Measurements from ENCODE around the gene RAB4B.
A peak's percentile ranks its signal among the peaks of the same experiment; 100 is the strongest.
"Not testable (repeated sequence)": the region's sequence is repeated elsewhere in the genome, so short reads cannot be mapped to it uniquely, and the experiment has no call there.

Gene RAB4B

GRCh38 chr19:40822704-40823553, 44.9 kb downstream of the RAB4B start:
- DNase-seq (ENCODE audit: low read depth): not testable (repeated sequence)

GRCh38 chr19:40824916-40825315, 46.9 kb downstream of the RAB4B start:
- DNase-seq (ENCODE audit: low read depth): not testable (repeated sequence)

GRCh38 chr19:40825460-40826095, 47.5 kb downstream of the RAB4B start:
- not testable (repeated sequence) for DNase-seq (ENCODE audit: low read depth)

GRCh38 chr19:40826312-40826698, 48.3 kb downstream of the RAB4B start:
- DNase-seq (ENCODE audit: low read depth): not testable (repeated sequence)

GRCh38 chr19:40826699-40827385, 48.8 kb downstream of the RAB4B start:
- not testable (repeated sequence) for DNase-seq (ENCODE audit: low read depth)

GRCh38 chr19:40827386-40828247, 49.6 kb downstream of the RAB4B start:
- DNase-seq (ENCODE audit: low read depth): no peak

GRCh38 chr19:40829205-40829604, 51.2 kb downstream of the RAB4B start:
- no peak for DNase-seq (ENCODE audit: low read depth)

GRCh38 chr19:40830741-40831140, 52.7 kb downstream of the RAB4B start:
- not testable (repeated sequence) for DNase-seq (ENCODE audit: low read depth)

- DNase-seq (ENCODE audit: low read depth): peak; percentile 55
Measured at GRCh38 chr19:40831502-40832430, 53.7 kb downstream of the RAB4B start.

- DNase-seq (ENCODE audit: low read depth): not testable (repeated sequence)
Measured at GRCh38 chr19:40832431-40832790, 54.4 kb downstream of the RAB4B start.

- not testable (repeated sequence) for DNase-seq (ENCODE audit: low read depth)
Measured at GRCh38 chr19:40833728-40834533, 55.9 kb downstream of the RAB4B start.

- DNase-seq (ENCODE audit: low read depth): no peak
Measured at GRCh38 chr19:40836754-40837429, 58.8 kb downstream of the RAB4B start.

GRCh38 chr19:40838477-40838876, 60.4 kb downstream of the RAB4B start:
- not testable (repeated sequence) for DNase-seq (ENCODE audit: low read depth)

- not testable (repeated sequence) for DNase-seq (ENCODE audit: low read depth)
Measured at GRCh38 chr19:40842012-40842411, 64.0 kb downstream of the RAB4B start.

GRCh38 chr19:40842997-40843652, 65.1 kb downstream of the RAB4B start:
- DNase-seq (ENCODE audit: low read depth): not testable (repeated sequence)

GRCh38 chr19:40843653-40844052, 65.6 kb downstream of the RAB4B start:
- DNase-seq (ENCODE audit: low read depth): not testable (repeated sequence)
